HG02588 (cell line): ENCODE measurements around the gene TSEN54.
"Not testable (repeated sequence)": the region's sequence is repeated elsewhere in the genome, so short reads cannot be mapped to it uniquely, and the experiment has no call there.

Experiments
- ATAC-seq: cut with Tn5 transposase; IDR thresholded peaks from one replicate; pipeline ENCODE4 v1.9.1; 2021; ENCODE audit warnings: mild to moderate bottlenecking, moderate library complexity; ENCODE audit not compliant: unreplicated experiment

TSEN54 gene

GRCh38 chr17:75516255-75516618, at the start of gene TSEN54:
Gene TSEN54, plus strand, starts transcription at chr17:75516528. Its CDS starts 33 bp downstream, at chr17:75516561.
- ATAC-seq, result peak; percentile 67

DNA sequence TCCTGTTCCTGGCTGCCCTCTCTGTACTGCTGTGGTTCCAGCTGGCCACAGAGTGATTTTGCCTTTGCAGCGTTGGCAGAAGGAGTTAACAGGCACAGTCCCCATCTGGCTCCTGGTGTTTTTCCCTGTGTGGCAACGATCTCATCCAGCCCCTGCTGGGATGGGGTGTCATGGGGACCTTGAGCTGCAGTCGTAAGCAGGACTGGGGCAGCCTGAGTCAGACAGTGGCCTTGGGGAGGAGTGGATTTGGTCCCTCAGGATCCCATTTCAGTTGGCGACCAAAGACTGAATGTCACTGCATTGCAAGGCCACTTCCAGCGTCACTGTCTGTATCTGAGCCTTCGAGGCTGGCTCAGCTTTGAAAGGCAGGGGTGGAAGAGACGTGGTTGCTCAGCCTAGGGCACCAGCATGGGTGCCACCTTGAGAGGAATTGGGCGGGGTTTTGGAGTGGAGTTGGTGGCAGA, 48.0 kb upstream of the TSEN54 start:
- ATAC-seq, result no peak

- no peak for ATAC-seq
Observed at GRCh38 chr17:75468779-75469373, 47.5 kb upstream of the TSEN54 start.

- no peak for ATAC-seq
Observed at GRCh38 chr17:75471207-75471606, 45.1 kb upstream of the TSEN54 start.

GRCh38 chr17:75472119-75472518, 44.2 kb upstream of the TSEN54 start:
- no peak for ATAC-seq

DNA sequence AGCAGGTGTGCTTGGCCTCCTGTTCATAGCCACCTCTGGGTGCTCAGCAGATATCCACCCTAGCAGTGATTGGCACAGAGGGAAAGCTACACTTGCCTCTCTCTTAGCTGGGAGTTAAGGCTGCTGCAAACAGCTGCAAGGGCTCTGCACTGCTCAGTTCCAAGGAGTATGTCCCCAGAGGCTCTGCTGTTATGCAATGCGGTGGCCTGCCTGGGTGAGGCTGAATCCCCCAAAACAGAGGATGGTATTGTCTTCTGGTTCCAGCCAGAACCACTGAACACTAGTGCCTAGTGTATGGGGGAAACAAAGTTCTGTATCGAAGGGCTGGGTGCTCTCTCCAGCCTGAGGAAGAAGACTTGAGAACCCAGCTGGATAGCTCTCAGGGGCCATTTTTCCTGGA, 43.1 kb upstream of the TSEN54 start:
- ATAC-seq, result no peak

- no peak for ATAC-seq
Observed at GRCh38 chr17:75474736-75475135, 41.6 kb upstream of the TSEN54 start.

GRCh38 chr17:75475144-75475835, 41.0 kb upstream of the TSEN54 start:
- ATAC-seq, result no peak

DNA sequence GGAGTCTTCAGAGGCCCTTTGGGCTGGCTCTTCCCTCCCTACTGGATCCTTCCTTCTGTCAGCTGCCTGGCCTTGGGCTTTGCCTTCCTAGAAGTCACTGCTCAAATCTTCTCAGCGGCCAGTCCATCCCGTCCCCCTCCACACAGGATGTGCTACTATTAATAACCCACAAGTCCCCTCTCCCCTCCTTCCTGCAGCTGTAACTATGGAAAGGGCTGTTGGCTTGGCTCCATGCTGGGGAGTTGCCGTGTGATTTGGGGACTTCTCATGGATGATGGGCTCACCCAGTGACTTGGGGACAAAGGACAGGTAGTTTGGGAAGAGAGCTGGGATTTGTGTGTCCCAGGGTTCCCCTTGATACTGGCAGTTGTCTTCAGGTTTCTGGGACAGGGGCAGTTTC, 40.5 kb upstream of the TSEN54 start:
- ATAC-seq, result no peak

DNA sequence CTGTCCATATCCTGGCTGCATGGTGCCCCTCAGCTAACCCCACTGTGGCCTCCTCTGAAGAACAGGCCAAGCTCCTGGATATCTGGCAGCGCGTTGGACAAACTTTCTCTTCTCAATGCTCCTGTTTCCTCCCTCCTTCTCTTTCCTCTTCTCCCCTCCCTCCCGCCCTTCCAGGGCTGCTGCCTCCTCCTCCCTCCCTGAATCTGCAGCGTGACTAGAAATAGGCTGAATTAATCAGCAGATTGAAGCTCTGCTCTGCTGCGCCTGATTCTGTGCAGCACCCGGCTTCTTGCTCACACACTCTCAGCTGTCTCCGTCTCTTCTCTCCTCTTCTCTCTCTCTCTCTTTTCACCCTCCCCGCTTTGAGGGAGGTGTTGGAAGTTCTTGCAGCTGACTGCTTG, 40.1 kb upstream of the TSEN54 start:
- no peak for ATAC-seq

DNA sequence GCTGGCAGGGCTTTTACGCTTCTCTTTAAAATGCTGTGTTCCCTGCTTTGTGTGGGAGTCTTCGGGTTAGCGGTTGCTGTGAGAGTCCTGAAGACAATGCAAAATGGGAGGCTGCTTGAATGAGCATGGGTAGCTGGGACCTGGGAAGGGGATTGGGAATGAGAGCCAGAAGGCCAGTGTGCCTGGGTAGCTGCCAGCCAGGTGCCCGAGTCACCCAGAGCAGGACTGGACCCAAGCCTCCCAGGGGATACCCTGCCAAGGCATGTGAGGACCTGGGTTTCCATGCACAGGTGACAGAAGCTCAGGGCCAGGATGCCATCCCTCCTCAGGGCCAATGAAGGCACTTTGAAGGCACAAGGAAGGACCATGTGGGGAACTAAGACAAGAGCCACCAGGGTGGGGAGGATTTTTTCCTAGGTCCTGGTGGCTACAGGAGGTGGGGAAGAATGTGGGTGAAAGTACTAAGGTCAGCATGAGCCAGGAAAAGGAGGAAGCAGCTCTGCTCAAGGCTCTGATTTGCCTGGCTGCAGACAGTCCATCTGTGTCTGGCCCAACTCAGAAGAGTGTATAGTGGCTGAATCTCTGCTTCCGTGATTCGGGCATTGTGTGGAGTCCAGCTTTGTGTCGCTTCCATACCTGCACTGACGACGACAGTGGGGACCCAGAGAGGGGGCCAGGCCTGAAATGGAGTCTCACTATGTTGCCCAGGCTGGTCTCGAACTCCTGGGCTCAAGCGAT, 39.4 kb upstream of the TSEN54 start:
- no peak for ATAC-seq

DNA sequence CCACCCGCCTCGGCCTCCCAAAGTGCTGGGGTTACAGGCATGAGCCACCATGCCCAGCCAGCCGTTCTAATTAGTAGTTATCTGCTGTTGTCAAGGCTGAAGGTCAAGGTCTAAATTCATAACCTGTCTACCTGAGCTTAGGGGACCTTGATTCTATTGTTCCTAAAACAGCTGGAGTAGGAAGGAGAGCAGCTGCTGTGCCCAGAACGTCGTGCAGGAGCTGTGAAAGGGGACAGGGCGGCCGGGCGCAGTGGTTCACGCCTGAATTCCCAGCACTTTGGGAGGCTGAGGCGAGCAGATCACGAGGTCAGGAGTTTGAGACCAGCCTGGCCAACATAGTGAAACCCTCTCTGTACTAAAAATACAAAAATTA, 38.9 kb upstream of the TSEN54 start:
- not testable (repeated sequence) for ATAC-seq

GRCh38 chr17:75478508-75478907, 37.8 kb upstream of the TSEN54 start:
- ATAC-seq, result no peak

GRCh38 chr17:75480281-75480680, 36.0 kb upstream of the TSEN54 start:
- no peak for ATAC-seq

DNA sequence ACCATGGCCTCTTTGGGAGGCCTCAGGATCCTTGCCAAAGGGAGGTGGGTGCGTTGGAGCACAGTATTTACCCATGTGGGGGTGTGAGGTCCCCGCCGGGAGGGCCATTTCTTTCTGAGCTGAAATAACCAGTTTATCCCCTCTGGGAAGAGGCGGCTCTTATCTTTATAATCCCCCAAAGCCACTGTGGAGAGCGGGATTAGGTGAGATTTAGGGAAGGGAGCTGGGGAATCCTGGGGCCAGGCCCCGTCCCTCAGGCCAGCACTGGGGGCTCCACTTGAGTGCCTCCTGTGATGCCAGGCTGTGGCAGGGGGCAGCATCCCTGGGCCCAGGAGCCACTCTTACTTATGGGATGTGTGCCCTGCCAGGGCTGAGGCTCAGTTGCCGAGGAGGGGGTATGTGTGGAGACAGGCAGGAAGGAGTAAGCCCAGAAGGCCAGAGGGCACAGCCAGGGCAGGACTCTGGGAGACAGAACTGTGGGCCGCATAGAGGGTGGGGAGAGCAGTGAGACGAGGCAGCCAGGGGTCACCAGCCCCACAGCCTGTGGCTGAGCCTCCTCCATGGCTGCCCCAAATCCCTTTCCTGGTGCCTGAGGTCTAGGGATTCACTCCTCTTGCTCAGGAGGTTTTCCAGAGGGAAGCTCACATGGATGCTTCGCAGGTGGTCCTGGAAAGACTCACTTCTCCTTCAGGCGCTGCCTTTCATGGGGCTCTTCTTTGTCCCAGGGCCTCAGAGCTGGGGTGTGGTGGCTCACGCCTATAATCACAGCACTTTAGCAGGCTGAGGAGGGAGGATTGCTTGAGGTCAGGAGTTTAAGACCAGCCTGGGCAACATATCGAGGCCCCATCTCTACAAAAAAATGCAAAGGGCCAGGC, 34.9 kb upstream of the TSEN54 start:
- no peak for ATAC-seq

- ATAC-seq, result no peak
Observed at GRCh38 chr17:75482098-75482942, 34.0 kb upstream of the TSEN54 start.

GRCh38 chr17:75485688-75486087, 30.6 kb upstream of the TSEN54 start:
- no peak for ATAC-seq

GRCh38 chr17:75486151-75486550, 30.2 kb upstream of the TSEN54 start:
- ATAC-seq, result no peak

GRCh38 chr17:75486951-75487350, 29.4 kb upstream of the TSEN54 start:
- ATAC-seq, result no peak

DNA sequence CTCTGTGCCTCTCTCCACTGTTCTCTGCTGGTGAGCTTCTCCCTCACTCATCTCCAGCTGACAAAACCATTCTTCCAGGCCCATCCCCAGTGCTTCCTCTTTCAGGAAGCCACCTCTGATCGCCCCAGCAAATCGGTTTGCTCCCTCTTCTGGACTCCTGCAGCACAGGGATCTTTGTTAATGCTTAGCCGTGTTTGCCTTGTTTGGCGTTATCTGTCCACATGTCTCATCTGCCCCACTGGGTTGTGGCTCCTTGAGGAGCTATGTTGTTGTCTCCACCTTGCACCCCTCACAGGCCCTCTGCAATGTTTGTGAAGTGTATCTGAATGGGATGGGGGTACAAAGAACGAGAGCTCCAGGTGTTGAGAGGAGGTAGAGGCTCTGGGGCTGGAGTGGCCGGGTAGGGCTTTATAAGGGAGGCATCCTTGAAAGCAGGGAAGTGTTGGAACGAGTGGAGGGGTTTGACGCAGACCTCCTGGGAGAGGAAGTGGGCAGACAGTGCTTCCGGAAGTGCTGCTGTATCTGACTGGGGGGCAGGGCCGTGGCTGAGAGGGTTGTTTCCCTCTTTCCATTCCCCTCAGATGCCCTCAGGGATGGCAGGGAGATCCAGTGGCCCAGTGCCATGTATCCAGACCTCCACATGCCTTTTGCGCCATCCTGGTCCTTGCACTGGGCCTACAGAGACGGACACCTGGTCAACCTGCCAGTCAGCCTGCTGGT, 28.8 kb upstream of the TSEN54 start:
- no peak for ATAC-seq
